Measurements from ENCODE around the gene PEX6. TPM values are rescaled to one million over a fixed set of nuclear protein-coding genes. Genes with fewer than 3 reads are reported as not detected.

PEX6 gene
- polyA plus RNA-seq, 1 of the 3 experiments (the other 2 are of a cell fraction): 15.3 TPM

DNA sequence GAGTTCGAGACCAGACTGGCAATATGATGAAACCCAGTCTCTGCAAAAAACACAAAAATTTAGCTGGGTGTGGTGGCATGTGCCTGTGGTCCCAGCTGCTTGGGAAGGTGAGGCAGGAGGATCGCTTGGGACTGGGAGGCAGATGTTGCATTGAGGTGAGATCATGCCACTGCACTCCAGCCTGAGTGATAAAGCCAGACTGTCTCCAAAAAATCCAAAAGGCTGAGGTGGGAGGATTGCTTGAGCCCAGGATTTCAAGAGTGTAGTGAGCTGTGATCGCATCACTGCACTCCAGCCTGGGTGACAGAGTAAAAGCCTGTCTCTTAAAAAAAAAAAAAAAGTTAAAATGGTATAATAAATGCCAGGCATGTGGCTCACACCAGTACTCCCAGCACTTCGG is 64.4 kb downstream of the PEX6 start:
- Histone ChIP-seq H3F3A (replicated peaks; ENCODE audit: insufficient read depth) (no peaks in the 10 kb centered on the region), H3K4me1 (ENCODE audit: control insufficient read depth in 1 of 2, insufficient read depth in 2 of 2, low read depth in 1 of 2, low read length in 1 of 2) (no peaks in the 10 kb centered on the region), H3K4me3 (ENCODE audit: low read depth in 2 of 2, low read length in 1 of 2) (no peak overlapping the region), H3K9ac (no peak overlapping the region), H3K9me3 (no peaks in the 10 kb centered on the region), H3K79me2 (ENCODE audit: insufficient read depth) (no peaks in the 10 kb centered on the region), H3K9me2 (no peaks in the 10 kb centered on the region), H3K27ac (ENCODE audit: low read depth in 2 of 2, low read length in 1 of 2) (no peak overlapping the region), H2AFZ (ENCODE audit: low read depth) (no peak overlapping the region), H4K20me1 (ENCODE audit: insufficient read depth) (no peaks in the 10 kb centered on the region), H3K36me3 (replicated peaks in 1 of 2; ENCODE audit: control insufficient read depth in 1 of 2, insufficient read depth in 2 of 2, low read length in 1 of 2) (no peaks in the 10 kb centered on the region), H3K4me2 (no peak overlapping the region), H3K27me3 (ENCODE audit: insufficient read depth) (no peaks in the 10 kb centered on the region)
- 78% methylated on average over 4 of the region's 4 CpGs for WGBS (ENCODE audit: low lambda C conversion rate)
- POLR2A ChIA-PET: interaction anchor here (1.6 kb wide), 1 partner anchor 14 kb away, joined by 6 read pairs; the partner anchor contains the start of gene CNPY3
- TF ChIP-seq TCF12 (IDR thresholded peaks at IDR 0.05): no peak
- TF ChIP-seq, protein P1, sequence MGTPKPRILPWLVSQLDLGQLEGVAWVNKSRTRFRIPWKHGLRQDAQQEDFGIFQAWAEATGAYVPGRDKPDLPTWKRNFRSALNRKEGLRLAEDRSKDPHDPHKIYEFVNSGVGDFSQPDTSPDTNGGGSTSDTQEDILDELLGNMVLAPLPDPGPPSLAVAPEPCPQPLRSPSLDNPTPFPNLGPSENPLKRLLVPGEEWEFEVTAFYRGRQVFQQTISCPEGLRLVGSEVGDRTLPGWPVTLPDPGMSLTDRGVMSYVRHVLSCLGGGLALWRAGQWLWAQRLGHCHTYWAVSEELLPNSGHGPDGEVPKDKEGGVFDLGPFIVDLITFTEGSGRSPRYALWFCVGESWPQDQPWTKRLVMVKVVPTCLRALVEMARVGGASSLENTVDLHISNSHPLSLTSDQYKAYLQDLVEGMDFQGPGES (IDR thresholded peaks at IDR 0.05; ENCODE audit: low read depth, low read length): no peak
- no peak for TF ChIP-seq RCOR1 (IDR thresholded peaks at IDR 0.05; ENCODE audit: low read length)
- TF ChIP-seq GABPA (IDR thresholded peaks at IDR 0.05; ENCODE audit: low read depth): no peak
- TF ChIP-seq MXI1 (IDR thresholded peaks at IDR 0.05; ENCODE audit: low read depth, low read length): no peak
- TF ChIP-seq CHD2 (IDR thresholded peaks at IDR 0.05; ENCODE audit: low read length, partially characterized antibody): no peak
- DNase-seq: no peak
- CTCF ChIA-PET: interaction anchor here (0.6 to 2.4 kb wide), 3 partner anchors 14 to 229 kb away, joined by 3 to 7 read pairs (median 4); no protein-coding TSS in a partner anchor

Other genes starting within 250 kb of the PEX6 start
- 12.7 and 18.2 TPM in 2 replicates for gene TBCC, start 233.1 kb downstream of the PEX6 start, polyA plus RNA-seq (2012; rRNA removed)
- gene BICRAL, start 197.1 kb downstream of the PEX6 start, polyA plus RNA-seq (2012; rRNA removed): 5.1 and 6.6 TPM in 2 replicates
- 22.1 and 28.7 TPM in 2 replicates for gene RPL7L1, start 99.6 kb downstream of the PEX6 start, polyA plus RNA-seq (2012; rRNA removed)
- not detected in 2 replicates for gene PTCRA, start 63.1 kb downstream of the PEX6 start, polyA plus RNA-seq (2012; rRNA removed)
- 59.2 and 77.5 TPM in 2 replicates for gene CNPY3, start 49.7 kb downstream of the PEX6 start, polyA plus RNA-seq (2012; rRNA removed)
- 1.4 and 2.0 TPM in 2 replicates for gene GNMT, start 18.4 kb downstream of the PEX6 start, polyA plus RNA-seq (2012; rRNA removed)
- 37.6 and 38.6 TPM in 2 replicates for gene PPP2R5D, start 5.4 kb upstream of the PEX6 start, polyA plus RNA-seq (2012; rRNA removed)
- gene MEA1, start 34.8 kb upstream of the PEX6 start, polyA plus RNA-seq (2012; rRNA removed): 160 and 171 TPM in 2 replicates
- gene KLHDC3, start 35.1 kb upstream of the PEX6 start, polyA plus RNA-seq (2012; rRNA removed): 59.1 and 74.1 TPM in 2 replicates
- gene RRP36, start 42.4 kb upstream of the PEX6 start, polyA plus RNA-seq (2012; rRNA removed): 60.5 and 64.8 TPM in 2 replicates
- gene CUL7, start 74.7 kb upstream of the PEX6 start, polyA plus RNA-seq (2012; rRNA removed): 46.9 and 59.6 TPM in 2 replicates
- 43.0 and 64.7 TPM in 2 replicates for gene MRPL2, start 80.3 kb upstream of the PEX6 start, polyA plus RNA-seq (2012; rRNA removed)
- gene KLC4, start 80.5 kb upstream of the PEX6 start, polyA plus RNA-seq (2012; rRNA removed): 17.5 and 22.0 TPM in 2 replicates
- 93.7 and 105 TPM in 2 replicates for gene PTK7, start 97.1 kb upstream of the PEX6 start, polyA plus RNA-seq (2012; rRNA removed)
- 31.7 and 33.8 TPM in 2 replicates for gene SRF, start 192.1 kb upstream of the PEX6 start, polyA plus RNA-seq (2012; rRNA removed)
- 36.8 and 37.7 TPM in 2 replicates for gene CUL9, start 203.0 kb upstream of the PEX6 start, polyA plus RNA-seq (2012; rRNA removed)

Data from SK-N-SH (cell line).